ENCODE results near the gene DPM3. TPM values are rescaled to one million over a fixed set of nuclear protein-coding genes. Genes with fewer than 3 reads are reported as not detected.

Gene DPM3
- total RNA-seq, 1 experiment from 2014 or later = 113 TPM

- H3K27me3 ChIP-seq (ENCODE audit: insufficient read depth, low read length) = no peaks in the 10 kb centered on the region
- no peak overlapping the region for H2AFZ ChIP-seq (ENCODE audit: low read depth, low read length, poor library complexity, severe bottlenecking)
- peaks cover 0 to 3% of the 10 kb centered on the region in 2 experiments; a peak in 1 of 4 replicates for H3K4me1 ChIP-seq (ENCODE audit: control insufficient read depth in 1 of 2, insufficient read depth in 2 of 2, low read length in 2 of 2)
- no peaks in the 10 kb centered on the region for H3K9me3 ChIP-seq (ENCODE audit: control insufficient read depth in 1 of 2, insufficient read depth in 1 of 2, low read depth in 1 of 2, low read length in 2 of 2)
- H3K9me2 ChIP-seq (ENCODE audit: insufficient read depth) = no peaks in the 10 kb centered on the region
- RAD21 ChIA-PET (ENCODE audit: low non-redundant PET in 1 of 2, low total read pairs in 2 of 2, uncharacterized antibody in 2 of 2, unreplicated experiment in 2 of 2) = no interaction called here
- no peak overlapping the region for H3K9ac ChIP-seq (ENCODE audit: low read length)
- intact Hi-C loops (cut with micrococcal nuclease) = loop anchor here (5.0 kb wide), 1 partner anchor 57 kb away; no protein-coding TSS in a partner anchor
- H4K20me1 ChIP-seq (ENCODE audit: insufficient read depth) = no peaks in the 10 kb centered on the region
- no peak overlapping the region for H3K4me2 ChIP-seq (ENCODE audit: low read length)
- H3K4me3 ChIP-seq (replicated peaks in 1 of 2; ENCODE audit: low read depth in 1 of 2, low read length in 2 of 2) = no peak overlapping the region
- no TSS peak for BruUV-seq (replicated peaks)
- H3K79me2 ChIP-seq (ENCODE audit: insufficient read depth, low read length) = no peaks in the 10 kb centered on the region
- DNase-seq (ENCODE audit: low read depth, low spot score) = no peak
- no peak for ATAC-seq
- H3K27ac ChIP-seq (ENCODE audit: low read depth, low read length) = no peak overlapping the region
- no peaks in the 10 kb centered on the region for H3K36me3 ChIP-seq (ENCODE audit: control insufficient read depth in 1 of 2, insufficient read depth in 2 of 2, low read length in 2 of 2)
- POLR2A ChIA-PET = no interaction called here
- CTCF ChIA-PET = no interaction called here
- no peak for TF ChIP-seq CTCF (IDR thresholded peaks at IDR 0.05 in 2 of 3, conservative IDR thresholded peaks at IDR 0.05 in 1 of 3; ENCODE audit: borderline replicate concordance in 1 of 3, insufficient read depth in 1 of 3, low read depth in 2 of 3, low read length in 2 of 3)
- TF ChIP-seq ZNF274 (IDR thresholded peaks at IDR 0.05; ENCODE audit: low read depth, low read length) = no peak
- TF ChIP-seq MAX (IDR thresholded peaks at IDR 0.05) = no peak
- TF ChIP-seq REST (IDR thresholded peaks at IDR 0.05; ENCODE audit: low read depth) = no peak
- TF ChIP-seq YY1 (IDR thresholded peaks at IDR 0.05; ENCODE audit: extremely low read depth, insufficient replicate concordance, low read depth, low read length) = no peak
- no peak for TF ChIP-seq SRF (IDR thresholded peaks at IDR 0.05; ENCODE audit: low read depth)
- TF ChIP-seq FOSL1 (IDR thresholded peaks at IDR 0.05; ENCODE audit: low read depth) = no peak
- TF ChIP-seq ZFX (IDR thresholded peaks at IDR 0.05) = no peak
- no peak for TF ChIP-seq CBX3 (IDR thresholded peaks at IDR 0.05; ENCODE audit: low read depth)
- TF ChIP-seq EZH2phosphoT487 (IDR thresholded peaks at IDR 0.05; ENCODE audit: borderline replicate concordance) = no peak
- TF ChIP-seq ELF1 (IDR thresholded peaks at IDR 0.05; ENCODE audit: borderline replicate concordance, low read depth) = no peak
These were observed 29.9 kb downstream of the DPM3 start for GRCh38 chr1:155110381-155110780.

Measured in HCT116 (cell line).